ENCODE results near the gene HK3. TPM values are rescaled to one million over a fixed set of nuclear protein-coding genes. Genes with fewer than 3 reads are reported as not detected.
"Not testable (repeated sequence)": the region's sequence is repeated elsewhere in the genome, so short reads cannot be mapped to it uniquely, and the experiment has no call there.

HK3 gene
- total RNA-seq, 1 experiment from 2014 or later, result not detected

DNA sequence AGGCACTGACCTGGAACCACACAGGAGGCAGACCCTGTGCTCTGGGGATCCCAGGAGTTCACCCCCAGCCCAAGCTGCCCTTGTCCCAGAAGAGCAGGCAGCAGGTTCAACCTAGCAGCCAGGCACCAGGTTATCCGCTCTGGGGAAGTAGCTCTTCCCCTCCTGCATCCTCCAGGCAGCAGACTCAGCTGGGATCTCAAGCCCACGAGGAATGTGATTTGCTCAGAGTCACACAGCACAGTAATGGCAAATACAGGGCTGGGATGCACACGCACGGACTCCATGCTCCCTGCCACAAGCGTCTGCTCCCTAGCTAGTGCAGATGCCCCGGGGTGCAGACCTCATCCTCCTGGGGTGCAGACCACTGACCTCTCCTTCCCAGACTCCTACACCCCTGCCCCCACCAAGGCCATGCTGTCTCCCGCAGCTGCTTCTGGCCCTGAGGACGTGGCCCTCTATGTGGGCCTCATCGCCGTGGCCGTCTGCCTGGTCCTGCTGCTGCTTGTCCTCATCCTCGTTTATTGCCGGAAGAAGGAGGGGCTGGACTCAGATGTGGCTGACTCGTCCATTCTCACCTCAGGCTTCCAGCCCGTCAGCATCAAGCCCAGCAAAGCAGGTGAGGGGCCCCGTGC lies 25.5 kb downstream of the HK3 start:
- in situ Hi-C loops (cut with HindIII; ENCODE audit: low sequenced_read_pairs), result no loop called here
- DNase-seq (ENCODE audit: low spot score), result no peak

DNA sequence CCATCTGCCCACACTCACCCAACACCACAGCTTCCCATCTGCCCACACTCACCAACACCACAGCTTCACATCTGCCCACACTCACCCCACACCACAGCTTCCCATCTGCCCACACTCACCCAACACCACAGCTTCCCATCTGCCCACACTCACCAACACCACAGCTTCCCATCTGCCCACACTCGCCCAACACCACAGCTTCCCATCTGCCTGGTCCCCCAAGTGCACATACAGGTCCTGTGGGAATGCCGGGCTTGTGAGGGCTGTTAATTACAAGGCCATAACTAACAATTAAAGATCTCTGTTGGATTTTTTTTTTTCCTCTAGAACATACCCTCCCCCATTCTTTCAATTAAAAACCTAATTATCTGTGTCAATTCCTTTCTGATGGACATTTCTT lies 26.1 kb downstream of the HK3 start:
- DNase-seq (ENCODE audit: low spot score); in situ Hi-C loops (cut with HindIII; ENCODE audit: low sequenced_read_pairs): not testable (repeated sequence)

DNA sequence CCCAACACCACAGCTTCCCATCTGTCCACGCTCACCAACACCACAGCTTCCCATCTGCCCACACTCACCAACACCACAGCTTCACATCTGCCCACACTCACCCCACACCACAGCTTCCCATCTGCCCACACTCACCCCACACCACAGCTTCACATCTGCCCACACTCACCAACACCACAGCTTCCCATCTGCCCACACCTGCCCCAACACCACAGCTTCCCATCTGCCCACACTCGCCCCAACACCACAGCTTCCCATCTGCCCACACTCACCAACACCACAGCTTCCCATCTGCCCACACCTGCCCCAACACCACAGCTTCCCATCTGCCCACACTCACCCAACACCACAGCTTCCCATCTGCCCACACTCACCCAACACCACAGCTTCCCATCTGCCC lies 26.6 kb downstream of the HK3 start:
- in situ Hi-C loops (cut with HindIII; ENCODE audit: low sequenced_read_pairs); DNase-seq (ENCODE audit: low spot score): not testable (repeated sequence)

DNA sequence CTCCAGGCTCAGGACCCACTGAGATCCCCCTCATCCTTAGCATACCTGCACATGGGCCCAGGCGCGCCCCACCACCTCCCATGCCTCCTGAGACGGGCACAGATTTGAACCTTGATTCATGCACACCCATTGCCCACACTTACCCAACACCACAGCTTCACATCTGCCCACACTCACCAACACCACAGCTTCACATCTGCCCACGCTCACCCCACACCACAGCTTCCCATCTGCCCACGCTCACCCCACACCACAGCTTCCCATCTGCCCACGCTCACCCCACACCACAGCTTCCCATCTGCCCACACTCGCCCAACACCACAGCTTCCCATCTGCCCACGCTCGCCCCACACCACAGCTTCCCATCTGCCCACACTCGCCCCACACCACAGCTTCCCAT lies 28.5 kb downstream of the HK3 start:
- in situ Hi-C loops (cut with HindIII; ENCODE audit: low sequenced_read_pairs); DNase-seq (ENCODE audit: low spot score): not testable (repeated sequence)

DNA sequence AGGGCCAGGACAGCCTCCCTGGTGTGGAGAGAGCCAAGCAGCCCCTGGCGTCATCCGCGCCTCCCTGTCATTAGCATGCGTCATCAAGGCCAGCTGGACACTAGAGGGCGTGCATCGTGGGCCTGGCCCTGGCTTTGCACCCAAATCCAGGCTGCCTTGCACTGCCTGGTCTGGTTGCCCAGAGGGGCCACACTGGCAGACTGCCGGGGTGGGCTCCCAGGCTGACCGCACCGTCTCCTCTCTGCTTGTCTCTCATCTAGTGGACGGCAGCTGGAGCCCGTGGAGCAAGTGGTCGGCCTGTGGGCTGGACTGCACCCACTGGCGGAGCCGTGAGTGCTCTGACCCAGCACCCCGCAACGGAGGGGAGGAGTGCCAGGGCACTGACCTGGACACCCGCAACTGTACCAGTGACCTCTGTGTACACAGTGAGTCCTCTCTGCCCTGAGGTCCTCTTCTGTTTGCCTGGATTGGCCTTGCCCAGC lies 29.0 kb downstream of the HK3 start:
- in situ Hi-C loops (cut with HindIII; ENCODE audit: low sequenced_read_pairs), result no loop called here
- peak; percentile 79 for DNase-seq (ENCODE audit: low spot score)

DNA sequence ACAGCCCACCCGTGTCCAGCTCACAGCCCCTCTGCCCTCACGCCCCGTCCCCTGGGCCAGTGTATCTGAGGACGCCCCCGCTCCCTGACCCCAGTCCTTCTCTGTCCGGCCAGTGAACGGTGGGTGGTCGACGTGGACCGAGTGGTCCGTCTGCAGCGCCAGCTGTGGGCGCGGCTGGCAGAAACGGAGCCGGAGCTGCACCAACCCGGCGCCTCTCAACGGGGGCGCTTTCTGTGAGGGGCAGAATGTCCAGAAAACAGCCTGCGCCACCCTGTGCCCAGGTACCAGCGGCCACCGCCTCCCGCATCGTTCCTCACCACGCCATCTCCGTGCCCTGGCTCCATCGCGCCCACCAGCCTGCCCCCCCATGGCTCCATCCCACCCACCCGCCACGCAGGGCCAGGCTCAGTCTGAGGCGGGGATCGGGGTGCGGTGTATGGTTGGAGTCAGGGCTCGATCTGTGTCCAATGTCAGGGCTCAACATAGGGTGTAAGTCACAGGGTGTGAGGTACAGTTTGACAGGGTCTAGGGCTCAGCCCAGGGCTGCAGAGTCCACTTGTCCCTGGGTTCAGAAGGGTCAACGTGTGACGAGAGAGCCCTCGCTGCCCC lies 29.5 kb downstream of the HK3 start:
- DNase-seq (ENCODE audit: low spot score), result no peak
- in situ Hi-C loops (cut with HindIII; ENCODE audit: low sequenced_read_pairs), result no loop called here

DNA sequence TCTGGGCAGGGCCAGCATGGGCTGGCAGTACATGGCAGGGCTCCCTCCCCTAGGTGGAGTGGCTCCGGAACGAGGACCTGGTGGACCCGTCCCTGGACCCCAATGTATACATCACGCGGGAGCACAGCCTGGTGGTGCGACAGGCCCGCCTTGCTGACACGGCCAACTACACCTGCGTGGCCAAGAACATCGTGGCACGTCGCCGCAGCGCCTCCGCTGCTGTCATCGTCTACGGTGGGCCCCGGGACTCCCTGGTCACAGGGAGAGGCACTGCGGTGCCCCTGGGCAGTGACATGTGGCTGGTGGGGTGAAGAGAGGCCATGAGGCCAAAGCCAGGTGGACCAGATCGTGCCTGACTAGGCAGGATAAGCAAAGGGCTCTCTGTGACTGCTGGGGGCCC lies 30.4 kb downstream of the HK3 start:
- in situ Hi-C loops (cut with HindIII; ENCODE audit: low sequenced_read_pairs), result no loop called here
- no peak for DNase-seq (ENCODE audit: low spot score)

DNA sequence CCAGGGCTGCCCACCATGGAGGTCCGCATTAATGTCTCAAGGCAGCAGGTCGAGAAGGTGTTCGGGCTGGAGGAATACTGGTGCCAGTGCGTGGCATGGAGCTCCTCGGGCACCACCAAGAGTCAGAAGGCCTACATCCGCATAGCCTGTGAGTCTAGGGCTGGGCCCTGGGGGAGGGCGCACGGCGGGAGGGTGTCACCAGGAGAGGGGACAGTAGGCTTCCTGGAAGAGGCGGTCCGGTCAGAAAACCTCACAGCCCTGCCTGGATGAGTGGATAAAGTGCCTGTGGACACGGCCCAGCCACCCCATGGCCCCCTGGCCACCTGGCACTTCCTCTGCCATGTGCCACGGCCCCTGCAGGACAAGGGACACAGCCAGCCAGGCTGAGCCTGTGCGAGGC lies 31.0 kb downstream of the HK3 start:
- DNase-seq (ENCODE audit: low spot score), result no peak
- in situ Hi-C loops (cut with HindIII; ENCODE audit: low sequenced_read_pairs), result no loop called here

DNA sequence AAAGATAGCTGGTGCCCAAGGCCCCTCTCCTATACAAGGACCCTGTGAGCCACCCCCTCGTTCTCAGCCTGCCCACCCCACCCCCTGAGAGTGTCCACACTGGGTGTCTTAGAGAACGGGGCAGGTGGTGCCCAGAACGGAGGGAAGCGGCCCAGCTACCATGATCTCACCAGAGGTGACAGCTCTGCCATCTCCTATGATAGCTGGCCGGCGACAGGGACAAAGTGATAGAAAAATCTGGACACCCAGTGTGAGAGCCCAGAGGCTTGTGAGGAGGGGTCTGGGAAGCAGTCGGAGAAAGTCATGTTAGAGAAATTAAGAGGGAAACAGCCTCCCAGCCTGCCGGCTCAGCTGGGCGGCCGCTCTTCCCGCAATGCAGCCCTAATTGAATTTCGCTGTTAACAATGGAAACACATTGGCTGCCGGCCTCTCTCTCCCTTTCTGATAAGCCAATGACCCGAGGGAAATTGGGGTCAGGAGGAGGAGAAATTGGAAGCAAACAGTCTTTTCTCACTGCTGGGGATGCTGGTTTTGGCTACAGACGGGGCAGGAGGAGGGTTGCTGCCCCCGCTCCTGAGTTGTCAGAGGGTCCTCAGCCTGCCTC lies 32.3 kb downstream of the HK3 start:
- DNase-seq (ENCODE audit: low spot score), result no peak
- in situ Hi-C loops (cut with HindIII; ENCODE audit: low sequenced_read_pairs), result no loop called here

DNA sequence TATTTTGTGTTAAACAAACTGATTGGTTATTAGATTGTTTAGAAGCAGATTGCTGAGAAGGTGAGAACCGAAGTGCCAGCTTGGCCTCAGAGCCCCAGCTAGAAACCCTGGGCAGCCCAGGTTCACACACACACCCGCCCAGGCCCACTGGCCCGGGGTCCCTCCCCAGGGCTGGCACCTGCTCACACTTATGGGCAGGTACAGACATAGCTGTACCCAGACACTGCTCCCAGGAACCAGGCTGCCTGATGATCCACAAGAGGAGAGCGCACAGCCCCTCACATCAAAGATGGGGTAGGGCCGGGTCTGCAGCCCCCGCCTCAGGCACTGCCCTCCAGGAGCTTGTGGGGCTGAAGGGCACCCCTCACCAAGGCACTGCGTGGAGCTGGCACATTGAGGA lies 33.2 kb downstream of the HK3 start:
- in situ Hi-C loops (cut with HindIII; ENCODE audit: low sequenced_read_pairs), result no loop called here
- no peak for DNase-seq (ENCODE audit: low spot score)

DNA sequence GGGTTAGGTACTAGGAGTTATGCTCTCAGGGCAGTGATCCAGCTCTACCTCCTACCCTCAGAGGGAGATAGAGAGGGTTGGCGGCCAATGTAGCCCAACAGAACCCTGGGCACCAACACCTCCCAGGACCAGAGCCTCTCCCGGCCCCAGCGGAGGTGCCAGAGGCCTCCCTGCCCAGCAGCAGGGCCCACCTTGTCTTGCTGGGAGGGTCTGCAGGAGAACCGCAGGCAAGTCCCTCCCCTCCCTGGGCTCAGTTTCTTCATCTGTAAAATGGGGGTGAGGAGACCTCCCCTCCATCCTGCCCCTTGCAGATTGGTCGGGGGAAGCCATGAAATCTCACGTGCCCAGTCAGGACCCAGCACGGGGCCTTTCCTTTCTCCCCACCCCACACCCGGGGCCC lies 34.4 kb downstream of the HK3 start:
- in situ Hi-C loops (cut with HindIII; ENCODE audit: low sequenced_read_pairs), result no loop called here
- DNase-seq (ENCODE audit: low spot score), result no peak

DNA sequence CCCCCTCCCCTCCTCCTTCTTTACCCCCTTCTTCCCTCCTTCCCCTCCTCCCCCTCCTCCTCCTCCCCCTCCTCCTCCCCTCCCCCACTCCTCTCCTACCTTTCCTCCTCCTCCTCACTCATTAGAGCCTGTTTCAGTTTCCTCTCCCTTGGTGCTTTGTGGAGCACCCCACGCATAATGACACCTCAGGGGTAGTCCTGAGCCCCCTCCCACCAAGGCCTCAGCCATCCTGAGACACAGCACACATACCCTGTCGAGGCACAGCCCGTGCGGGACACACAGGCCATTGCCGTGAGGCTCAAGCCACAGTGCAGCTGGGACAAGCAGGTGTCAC lies 35.4 kb downstream of the HK3 start:
- no peak for DNase-seq (ENCODE audit: low spot score)
- in situ Hi-C loops (cut with HindIII; ENCODE audit: low sequenced_read_pairs), result no loop called here

DNA sequence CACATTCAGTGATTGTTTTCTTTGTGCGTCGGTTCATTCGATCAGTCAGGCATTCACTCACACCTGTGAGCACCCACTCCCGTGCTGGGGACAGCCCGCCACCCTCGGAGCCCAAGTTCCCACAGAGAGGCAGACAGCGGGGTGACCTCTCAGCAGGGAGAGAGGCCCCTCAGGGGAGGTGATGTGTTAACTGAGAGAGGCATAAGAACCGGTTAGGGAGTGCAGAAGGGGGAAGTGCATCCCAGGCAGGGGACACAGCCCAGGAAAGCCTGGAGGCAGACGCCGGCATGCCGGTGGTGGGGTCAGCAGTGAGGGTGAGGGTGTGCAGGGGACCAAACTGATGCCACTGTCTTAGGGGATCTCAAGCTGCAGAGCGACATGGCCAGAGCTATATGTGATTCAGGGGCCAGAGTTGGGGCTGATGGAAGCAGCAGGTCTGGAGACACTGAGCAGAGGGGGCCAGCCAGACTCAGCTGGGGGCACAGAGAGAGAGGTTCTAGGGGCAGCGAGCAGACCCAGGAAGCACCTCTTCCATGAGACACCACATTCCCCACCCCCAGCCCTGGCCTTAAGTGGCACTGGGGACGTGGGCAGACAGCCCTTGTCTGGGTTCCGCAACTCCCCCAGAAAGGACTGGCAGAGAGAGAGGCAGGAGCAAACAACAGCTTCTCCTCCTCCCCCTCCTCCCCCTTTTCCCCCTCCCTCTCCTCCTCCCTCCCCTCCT lies 35.9 kb downstream of the HK3 start:
- in situ Hi-C loops (cut with HindIII; ENCODE audit: low sequenced_read_pairs), result no loop called here
- no peak for DNase-seq (ENCODE audit: low spot score)

DNA sequence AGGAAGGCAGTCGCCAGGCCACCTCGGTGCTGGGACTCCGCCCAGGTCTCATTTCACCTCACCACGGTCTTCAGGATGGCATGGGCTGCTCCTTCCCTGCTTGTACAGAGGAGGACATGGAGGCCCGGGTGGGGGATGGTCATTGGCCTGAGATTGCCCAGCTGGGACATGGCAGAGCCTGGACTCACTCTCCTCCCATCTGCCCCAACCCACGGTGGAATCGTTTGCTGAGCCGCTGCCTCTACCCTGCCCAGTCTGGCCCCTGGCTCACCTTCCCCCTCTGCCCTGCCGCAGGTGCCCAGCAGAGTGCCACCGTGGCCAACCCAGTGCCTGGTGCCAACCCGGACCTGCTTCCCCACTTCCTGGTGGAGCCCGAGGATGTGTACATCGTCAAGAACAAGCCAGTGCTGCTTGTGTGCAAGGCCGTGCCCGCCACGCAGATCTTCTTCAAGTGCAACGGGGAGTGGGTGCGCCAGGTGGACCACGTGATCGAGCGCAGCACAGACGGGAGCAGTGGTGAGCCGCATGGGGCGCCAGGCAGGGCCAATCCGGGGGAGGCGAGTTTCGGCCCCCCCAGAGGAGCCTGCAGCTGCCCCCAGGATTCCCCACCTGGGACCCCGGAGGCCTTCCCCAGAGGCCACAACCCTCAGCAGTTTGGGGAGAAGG lies 36.7 kb downstream of the HK3 start:
- in situ Hi-C loops (cut with HindIII; ENCODE audit: low sequenced_read_pairs), result no loop called here
- no peak for DNase-seq (ENCODE audit: low spot score)

DNA sequence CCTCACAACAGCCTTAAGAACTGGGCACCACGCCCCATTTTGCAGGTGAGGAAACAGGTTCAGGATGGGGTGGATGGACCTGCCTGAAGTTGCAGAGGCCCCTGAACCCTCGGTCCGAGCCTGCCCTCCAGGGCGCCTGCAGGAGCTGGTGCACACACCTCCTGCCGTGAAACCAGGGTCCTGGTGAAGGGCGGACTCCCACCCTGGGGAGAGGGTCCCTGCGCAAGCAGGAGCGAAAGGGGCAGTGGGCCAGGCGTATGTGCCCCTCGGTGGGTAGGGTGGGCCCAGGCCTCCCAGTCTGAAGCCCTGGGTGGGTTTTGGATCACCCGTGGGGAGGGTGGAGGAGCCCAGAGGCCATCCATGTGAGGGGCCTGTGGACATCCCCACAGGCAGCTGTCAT lies 37.9 kb downstream of the HK3 start:
- no peak for DNase-seq (ENCODE audit: low spot score)
- in situ Hi-C loops (cut with HindIII; ENCODE audit: low sequenced_read_pairs), result no loop called here

DNA sequence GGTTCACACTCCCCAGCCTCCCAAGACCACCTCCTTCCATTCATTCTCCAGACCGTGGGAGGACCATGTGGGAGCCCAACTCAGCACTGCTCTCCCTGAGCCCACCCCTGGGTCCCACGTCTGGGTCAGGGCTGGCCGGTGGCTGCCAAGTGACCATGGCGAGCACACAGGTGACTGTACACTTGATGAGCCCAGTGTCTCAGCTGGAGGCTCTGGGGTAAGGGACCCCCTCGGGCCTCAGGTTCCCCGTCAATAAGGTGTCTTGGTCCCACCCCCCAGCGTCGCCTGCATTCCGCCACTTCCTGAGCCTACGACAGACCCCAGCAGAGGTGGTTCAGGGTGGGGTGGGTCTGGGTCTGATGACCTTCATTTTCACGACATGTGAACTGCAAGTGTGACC lies 38.8 kb downstream of the HK3 start:
- in situ Hi-C loops (cut with HindIII; ENCODE audit: low sequenced_read_pairs), result no loop called here
- no peak for DNase-seq (ENCODE audit: low spot score)

DNA sequence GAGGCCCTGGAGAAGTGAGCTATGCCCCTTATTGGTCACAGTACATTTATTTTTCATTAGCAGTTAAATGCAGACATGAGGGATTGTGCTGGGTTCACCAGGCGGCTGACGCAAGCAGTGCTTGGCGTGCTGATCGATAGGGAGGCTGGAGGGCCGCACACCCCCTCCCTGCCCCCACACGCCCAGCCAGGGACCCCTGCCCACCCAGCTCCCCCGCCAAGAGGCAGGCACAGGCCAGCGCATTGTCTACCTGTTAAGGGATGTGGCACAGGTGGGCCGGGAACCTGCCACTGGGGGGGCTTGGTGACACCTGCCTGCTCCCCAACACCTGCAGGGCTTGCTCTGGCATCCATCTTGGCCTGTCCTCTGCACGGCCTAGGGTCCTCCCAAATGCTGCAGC lies 39.2 kb downstream of the HK3 start:
- in situ Hi-C loops (cut with HindIII; ENCODE audit: low sequenced_read_pairs), result no loop called here

DNA sequence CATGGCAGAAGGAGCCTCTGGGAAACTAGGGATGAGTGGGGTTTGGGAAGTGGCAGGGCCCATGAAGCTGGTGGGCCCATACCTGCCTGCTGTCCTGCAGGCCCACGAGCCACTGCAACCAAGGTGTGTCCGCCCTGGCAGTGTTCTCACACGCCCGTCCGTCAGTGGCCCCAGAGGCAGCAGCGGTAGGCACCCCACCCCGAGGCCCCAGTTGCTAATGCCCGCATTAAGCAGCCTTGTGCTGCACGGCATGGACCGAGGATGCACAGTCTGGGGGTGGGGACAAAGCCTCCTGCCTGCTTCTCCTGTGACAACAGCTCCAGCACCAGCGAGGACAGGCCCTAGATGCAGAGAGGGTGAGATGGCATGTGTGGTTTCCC lies 41.3 kb downstream of the HK3 start:
- in situ Hi-C loops (cut with HindIII; ENCODE audit: low sequenced_read_pairs), result no loop called here
- DNase-seq (ENCODE audit: low spot score), result no peak

More for the DNA sequence above, 39.2 kb downstream of the HK3 start:
- no peak for DNase-seq (ENCODE audit: low spot score)

DNA sequence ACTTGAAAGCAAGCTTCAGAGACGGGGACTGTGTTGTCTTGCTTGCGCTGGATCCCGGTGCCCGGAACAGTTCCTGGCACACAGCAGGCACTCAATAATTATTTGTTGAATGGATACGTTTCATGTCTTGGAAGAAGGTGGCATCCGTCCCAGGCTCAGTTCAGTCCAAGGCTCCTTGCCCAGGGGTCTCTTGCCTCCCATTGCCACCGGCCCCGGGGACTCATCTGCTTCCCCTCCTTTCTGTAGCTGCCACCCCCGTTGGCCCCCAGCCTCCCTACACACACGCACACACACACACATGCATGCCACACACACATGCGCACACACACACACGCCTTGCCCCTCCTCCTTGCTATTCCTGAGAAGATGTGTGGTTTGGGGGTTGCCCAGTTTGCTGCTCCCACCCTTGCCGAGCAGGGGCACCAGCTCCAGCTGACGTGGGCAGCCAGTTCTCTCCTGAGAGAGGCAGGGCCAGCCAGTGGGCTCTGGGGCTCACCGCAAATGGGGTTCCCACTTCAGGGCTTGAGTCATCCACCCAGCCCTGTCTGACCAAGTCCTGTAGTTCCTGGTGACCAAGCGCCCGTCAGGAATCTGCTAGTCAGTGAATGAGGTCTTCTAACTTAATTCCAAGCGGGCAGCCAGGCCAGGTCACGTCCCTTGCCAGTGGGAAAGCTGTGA lies 41.8 kb downstream of the HK3 start:
- in situ Hi-C loops (cut with HindIII; ENCODE audit: low sequenced_read_pairs), result no loop called here
- no peak for DNase-seq (ENCODE audit: low spot score)
